Tongue (tissue), 2 donors: Measurements from ENCODE around the gene SLC25A30. TPM values are rescaled to one million over a fixed set of nuclear protein-coding genes. Genes with fewer than 3 reads are reported as not detected.

Experiments used
- DNase-seq: peaks from one replicate; pipeline ENCODE4 v3.0.0-alpha.2; 2015
- total RNA-seq: library from RNA; depleted of rRNA; stranded (reverse); fragments of >200 nt; gene quantifications from one replicate; pipeline ENCODE4 v1.2.3, GENCODE V29; 2014

Gene SLC25A30
- 22.2 TPM for total RNA-seq

GRCh38 chr13:45417790-45418534 is at the start of gene SLC25A30:
SLC25A30 (minus strand) TSS chr13:45418373; CDS start chr13:45411425, 6,948 bp downstream.
- DNase-seq = peak; percentile 96

GRCh38 chr13:45466359-45466758 is 48.2 kb upstream of the SLC25A30 start:
- DNase-seq = no peak

- DNase-seq = peak; percentile 98
These were observed 46.7 kb upstream of the SLC25A30 start, which contains the start of gene COG3 for GRCh38 chr13:45464687-45465453. COG3 (plus strand) TSS chr13:45464939; CDS start chr13:45465037, 98 bp downstream.

- no peak for DNase-seq
These were observed 46.0 kb upstream of the SLC25A30 start for GRCh38 chr13:45464141-45464686.

- no peak for DNase-seq
These were observed 38.2 kb upstream of the SLC25A30 start for GRCh38 chr13:45456196-45456972.

GRCh38 chr13:45454204-45454603 is 36.0 kb upstream of the SLC25A30 start:
- DNase-seq = no peak

GRCh38 chr13:45451282-45451681 is 33.1 kb upstream of the SLC25A30 start:
- DNase-seq = no peak

- DNase-seq = no peak
These were observed 30.9 kb upstream of the SLC25A30 start for GRCh38 chr13:45448965-45449559.

GRCh38 chr13:45447050-45447661 is 29.0 kb upstream of the SLC25A30 start:
- no peak for DNase-seq

GRCh38 chr13:45446181-45446580 is 28.0 kb upstream of the SLC25A30 start:
- DNase-seq = no peak

- DNase-seq = no peak
These were observed 26.9 kb upstream of the SLC25A30 start for GRCh38 chr13:45445053-45445452.

GRCh38 chr13:45441633-45442032 is 23.5 kb upstream of the SLC25A30 start:
- DNase-seq = no peak

- no peak for DNase-seq
These were observed 21.7 kb upstream of the SLC25A30 start for GRCh38 chr13:45439781-45440462.

GRCh38 chr13:45439008-45439407 is 20.8 kb upstream of the SLC25A30 start:
- no peak for DNase-seq

- DNase-seq = no peak
These were observed 19.8 kb upstream of the SLC25A30 start for GRCh38 chr13:45437947-45438346.

- DNase-seq = no peak
These were observed 18.8 kb upstream of the SLC25A30 start for GRCh38 chr13:45436953-45437352.

- no peak for DNase-seq
These were observed 18.2 kb upstream of the SLC25A30 start for GRCh38 chr13:45436332-45436731.

- no peak for DNase-seq
These were observed 16.6 kb upstream of the SLC25A30 start for GRCh38 chr13:45434556-45435371.

- DNase-seq = no peak
These were observed 15.2 kb upstream of the SLC25A30 start for GRCh38 chr13:45433381-45433790.
